Ramos (cell line): ENCODE measurements around the gene NHERF2.

Source experiments
- in situ Hi-C: fragments of 300-500 bp; cut with MboI; formaldehyde crosslinking; loops from one replicate; pipeline ENCODE4 v1.14.3; 2022; ENCODE audit warnings: low sequenced_read_pairs; ENCODE audit not compliant: unreplicated experiment

NHERF2 gene

DNA sequence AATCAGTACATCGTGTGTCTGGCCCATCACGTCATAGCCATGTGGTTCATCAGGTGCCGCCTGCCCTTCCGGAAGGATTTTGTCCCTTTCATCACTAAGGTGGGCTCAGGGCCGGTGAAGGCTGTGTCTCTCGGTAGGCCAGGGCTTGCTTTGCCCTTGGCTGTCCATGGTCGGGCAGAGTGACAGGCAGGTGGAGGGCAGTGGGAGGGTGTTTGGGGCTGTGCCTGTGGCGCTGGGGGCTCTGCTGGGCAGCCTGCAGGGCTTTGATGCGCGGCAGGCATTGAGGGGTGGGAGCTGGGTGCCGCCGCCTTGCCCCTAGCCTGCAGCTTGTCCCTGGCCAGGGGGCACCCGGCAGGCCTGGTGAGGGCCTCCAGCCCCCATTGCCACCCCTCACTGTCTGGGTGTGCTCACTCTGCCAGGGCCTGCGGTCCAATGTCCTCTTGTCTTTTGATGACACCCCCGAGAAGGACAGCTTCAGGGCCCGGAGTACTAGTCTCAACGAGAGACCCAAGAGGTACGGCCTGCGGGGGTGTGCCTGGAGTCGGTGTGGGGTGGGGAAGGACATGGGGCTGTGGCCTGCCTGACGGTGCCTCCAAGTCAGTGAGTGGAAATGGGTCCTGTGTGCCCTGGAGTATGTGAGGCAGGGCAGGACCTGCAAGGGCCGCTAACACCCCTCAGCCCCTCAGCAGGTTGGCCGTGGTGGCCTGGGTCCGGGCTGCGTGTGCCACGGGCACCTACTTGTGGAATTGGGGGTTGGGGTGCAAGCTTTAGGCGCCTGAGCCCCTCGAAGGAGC, 49.6 kb downstream of the NHERF2 start:
- in situ Hi-C loops: no loop called here

DNA sequence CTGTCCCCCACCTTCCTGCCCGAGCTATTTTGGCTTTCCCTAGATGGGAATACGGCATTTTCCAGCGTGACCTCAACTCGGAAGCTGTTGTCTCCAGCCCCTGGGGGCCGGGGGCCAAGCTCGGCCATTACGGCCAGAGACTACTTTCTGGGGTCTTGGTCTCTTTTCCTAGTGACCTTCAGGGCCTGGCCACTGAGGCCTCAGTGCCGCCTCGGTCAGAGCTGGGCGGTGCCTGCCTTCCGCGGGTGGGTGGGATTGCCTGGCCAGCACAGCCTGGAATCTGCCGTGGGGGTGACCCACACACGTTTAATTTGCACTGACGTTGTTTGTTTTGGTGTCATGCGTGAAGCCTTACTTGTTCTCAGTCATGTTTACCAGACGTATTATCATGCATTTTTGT, 50.3 kb downstream of the NHERF2 start:
- in situ Hi-C loops: no loop called here

DNA sequence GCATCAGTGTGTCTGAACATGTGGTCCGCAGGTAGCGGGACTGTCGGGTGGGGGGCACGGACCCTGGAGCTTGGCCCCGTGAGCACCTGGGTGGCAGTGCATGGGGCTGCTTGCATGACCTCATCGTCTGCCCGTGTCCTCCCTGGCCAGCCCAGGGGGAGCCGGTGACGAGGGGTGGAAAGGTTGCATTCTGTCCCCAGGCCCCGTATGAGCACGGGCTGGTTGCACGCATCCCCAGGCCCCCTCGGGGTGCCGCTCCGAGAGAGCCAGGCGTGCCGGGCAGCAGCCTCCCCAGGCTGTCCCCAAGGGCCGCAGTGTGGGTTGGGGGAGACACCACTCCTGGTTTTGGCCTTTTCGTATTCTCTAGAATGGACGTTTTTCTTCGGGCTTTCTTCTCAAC, 51.0 kb downstream of the NHERF2 start:
- in situ Hi-C loops: no loop called here

DNA sequence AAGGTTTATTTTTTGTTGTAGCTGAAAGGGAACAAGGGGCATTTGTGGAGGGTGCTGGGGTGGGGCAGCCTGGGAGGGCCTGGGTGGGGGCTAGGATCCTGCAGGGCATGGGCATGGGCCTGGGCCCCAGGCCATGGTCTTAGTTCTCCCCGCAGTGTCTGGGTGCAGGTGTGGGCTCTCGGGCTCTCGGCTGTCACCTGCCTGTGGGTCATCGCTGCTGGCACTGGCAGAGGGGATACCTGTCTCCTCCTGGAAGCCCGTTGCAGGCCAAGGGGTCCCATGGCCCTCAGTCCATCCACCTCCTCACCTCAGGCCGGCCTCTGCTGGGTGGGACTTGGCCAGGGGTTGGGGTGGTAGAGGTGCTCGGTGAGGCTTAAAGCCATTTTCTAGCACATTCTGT, 51.4 kb downstream of the NHERF2 start:
- in situ Hi-C loops: no loop called here

DNA sequence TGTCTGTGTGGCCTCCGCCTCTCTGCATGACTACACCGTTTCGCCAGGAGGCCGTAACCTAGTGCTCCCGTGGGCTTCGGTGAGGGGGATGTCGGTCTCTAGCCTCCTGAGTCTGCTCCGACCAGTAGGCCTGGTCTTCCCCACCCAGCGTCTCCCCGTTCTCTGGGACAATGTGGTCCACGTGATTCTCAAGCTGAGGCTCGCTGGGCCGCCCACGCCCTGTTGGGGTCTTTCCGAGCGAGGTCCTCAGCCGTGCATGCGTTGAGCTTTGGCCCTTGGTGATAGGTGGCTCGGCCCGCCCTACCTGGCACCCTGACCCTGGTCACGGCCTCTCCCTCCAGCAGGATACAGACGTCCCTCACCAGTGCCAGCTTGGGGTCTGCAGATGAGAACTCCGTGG, 52.0 kb downstream of the NHERF2 start:
- in situ Hi-C loops: no loop called here

DNA sequence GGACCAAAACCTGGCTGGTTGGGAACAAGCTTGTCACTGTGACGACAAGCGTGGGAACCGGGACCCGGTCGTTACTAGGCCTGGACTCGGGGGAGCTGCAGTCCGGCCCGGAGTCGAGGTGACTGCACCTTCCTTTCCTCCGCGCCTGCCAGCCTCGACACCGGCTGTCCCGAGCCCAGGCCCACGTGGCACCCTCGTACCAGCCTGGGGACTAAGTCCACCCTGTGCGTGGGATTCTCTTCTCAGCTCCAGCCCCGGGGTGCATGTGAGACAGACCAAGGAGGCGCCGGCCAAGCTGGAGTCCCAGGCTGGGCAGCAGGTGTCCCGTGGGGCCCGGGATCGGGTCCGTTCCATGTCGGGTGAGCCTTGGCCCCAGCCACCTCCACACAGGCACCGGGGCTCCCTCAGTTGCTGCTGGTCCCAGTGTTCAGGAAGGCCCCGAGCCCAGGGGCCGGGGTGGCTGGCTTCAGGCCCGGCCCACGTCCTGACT, 52.7 kb downstream of the NHERF2 start:
- in situ Hi-C loops: no loop called here

DNA sequence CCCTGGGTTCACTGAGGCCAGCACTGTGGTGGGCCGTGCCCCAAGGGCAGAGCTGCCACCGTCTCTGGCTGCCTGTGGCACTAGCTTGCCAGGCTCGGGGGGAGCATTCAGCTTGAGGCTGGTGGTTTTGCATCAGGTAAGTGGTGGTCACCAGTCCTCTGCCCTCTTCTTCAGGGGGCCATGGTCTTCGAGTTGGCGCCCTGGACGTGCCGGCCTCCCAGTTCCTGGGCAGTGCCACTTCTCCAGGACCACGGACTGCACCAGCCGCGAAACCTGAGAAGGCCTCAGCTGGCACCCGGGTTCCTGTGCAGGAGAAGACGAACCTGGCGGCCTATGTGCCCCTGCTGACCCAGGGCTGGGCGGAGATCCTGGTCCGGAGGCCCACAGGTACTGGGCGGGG, 53.3 kb downstream of the NHERF2 start:
- in situ Hi-C loops: loop anchor here (10.0 kb wide), 1 partner anchor 65 kb away; the partner anchor contains the start of gene RAB26

DNA sequence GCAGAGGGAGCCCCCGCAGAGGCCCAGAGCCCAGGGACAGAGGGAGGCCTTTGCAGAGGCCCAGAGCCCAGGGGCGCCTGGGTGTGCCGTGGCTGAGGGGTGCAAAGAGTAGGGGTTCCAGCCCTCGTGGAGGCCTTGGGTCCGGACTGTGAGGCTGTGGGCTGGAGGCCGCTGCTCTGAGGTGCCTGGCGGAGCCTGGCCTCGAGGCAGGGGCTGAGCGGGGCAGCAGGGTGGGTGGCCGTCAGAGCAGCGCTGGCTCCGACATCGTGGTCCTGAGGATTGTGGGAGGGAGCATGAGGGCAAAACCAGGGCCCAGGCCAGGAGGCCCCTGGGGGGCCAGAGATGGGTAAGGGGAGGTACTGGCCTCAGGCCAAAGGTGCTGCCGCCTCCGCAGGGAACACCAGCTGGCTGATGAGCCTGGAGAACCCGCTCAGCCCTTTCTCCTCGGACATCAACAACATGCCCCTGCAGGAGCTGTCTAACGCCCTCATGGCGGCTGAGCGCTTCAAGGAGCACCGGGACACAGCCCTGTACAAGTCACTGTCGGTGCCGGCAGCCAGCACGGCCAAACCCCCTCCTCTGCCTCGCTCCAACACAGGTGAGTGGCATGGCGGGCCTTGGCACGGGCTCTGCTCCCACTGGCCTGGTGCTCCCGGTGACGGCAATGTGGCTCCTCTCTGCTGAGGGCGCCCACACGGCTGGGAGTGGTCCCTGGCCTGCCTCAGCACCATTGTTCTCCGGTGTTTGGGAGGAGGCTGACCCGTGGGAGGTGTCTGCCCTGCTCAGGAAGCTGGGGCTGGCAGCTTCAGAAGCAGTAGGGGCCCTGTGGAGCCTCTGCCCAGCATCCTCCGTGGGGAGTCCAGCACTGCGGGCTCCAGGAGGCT, 54.7 kb downstream of the NHERF2 start:
- in situ Hi-C loops: loop anchor here (10.0 kb wide), 1 partner anchor 63 kb away; the partner anchor contains the start of gene RAB26

DNA sequence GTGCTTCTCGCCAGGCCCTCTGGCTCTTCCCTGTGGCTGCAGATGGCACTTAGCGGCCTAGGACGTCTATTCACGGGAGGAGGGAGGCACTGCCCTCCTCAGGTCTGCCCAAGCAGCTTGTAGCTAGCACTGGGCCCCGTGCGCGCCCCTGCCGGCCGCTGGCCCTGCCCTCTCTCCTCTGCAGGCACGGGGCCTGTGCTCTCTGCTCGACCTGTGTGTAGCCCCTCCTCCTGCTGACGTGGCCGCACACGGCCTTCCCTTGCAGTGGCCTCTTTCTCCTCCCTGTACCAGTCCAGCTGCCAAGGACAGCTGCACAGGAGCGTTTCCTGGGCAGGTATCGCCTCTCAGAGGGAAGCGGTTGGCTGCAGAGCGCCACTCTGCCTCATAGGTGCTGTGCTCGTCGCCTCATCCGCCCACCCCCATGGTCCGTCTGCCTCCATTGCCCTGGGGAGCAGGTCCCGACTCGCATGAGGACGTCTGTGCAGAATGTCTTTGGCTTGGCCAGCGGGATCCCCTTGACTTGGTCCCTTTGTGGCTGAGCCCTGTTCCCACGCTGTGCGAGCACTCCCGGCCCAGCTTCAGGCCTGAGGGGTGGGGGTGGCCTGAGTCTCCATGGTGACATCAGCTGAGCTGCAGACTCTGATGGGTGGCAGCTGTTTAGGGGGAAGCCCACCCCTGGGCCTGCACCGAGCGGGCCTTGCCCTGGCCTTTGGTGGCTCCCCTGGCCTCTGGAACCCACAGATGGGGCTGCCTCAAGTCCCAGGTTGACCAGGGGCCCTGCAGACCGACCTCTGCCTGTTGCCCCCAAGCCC, 55.7 kb downstream of the NHERF2 start:
- in situ Hi-C loops: loop anchor here (10.0 kb wide), 1 partner anchor 62 kb away; the partner anchor contains the start of gene RAB26

DNA sequence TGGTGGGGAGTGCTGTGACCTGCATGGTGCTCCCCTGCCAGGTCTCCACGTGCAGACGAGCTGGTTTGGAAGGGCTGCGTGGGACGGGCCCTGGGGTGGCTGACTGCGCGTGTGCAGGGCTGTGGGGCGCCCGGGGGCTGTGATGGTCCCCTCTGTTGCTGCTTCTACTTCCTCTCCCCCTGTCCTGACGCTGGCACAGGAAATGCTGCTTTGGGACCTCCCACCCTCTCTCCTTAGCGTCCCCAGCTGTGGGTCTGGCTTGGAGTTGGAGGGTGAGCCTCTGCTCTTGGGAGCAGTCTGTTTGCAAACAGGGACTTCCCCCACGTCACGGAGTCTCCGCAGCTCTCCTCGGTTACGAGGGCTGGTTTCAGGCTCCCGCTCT, 56.3 kb downstream of the NHERF2 start:
- in situ Hi-C loops: loop anchor here (10.0 kb wide), 1 partner anchor 62 kb away; the partner anchor contains the start of gene RAB26

DNA sequence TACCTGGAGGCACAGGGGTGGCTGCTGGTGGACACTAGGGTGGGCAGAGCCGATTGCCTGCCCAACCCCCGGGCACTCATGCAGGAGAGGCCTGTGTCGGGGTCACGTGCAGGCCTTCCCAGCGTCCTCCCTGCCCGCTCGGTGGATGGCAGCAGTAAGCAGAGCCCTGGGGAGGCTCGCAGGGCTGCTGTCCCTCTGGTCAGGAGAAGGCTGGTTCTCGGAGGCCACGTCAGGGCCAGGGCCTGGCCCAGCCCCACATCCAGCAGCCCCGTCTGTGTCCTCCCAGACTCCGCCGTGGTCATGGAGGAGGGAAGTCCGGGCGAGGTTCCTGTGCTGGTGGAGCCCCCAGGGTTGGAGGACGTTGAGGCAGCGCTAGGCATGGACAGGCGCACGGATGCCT, 56.7 kb downstream of the NHERF2 start:
- in situ Hi-C loops: loop anchor here (10.0 kb wide), 1 partner anchor 61 kb away; the partner anchor contains the start of gene RAB26

DNA sequence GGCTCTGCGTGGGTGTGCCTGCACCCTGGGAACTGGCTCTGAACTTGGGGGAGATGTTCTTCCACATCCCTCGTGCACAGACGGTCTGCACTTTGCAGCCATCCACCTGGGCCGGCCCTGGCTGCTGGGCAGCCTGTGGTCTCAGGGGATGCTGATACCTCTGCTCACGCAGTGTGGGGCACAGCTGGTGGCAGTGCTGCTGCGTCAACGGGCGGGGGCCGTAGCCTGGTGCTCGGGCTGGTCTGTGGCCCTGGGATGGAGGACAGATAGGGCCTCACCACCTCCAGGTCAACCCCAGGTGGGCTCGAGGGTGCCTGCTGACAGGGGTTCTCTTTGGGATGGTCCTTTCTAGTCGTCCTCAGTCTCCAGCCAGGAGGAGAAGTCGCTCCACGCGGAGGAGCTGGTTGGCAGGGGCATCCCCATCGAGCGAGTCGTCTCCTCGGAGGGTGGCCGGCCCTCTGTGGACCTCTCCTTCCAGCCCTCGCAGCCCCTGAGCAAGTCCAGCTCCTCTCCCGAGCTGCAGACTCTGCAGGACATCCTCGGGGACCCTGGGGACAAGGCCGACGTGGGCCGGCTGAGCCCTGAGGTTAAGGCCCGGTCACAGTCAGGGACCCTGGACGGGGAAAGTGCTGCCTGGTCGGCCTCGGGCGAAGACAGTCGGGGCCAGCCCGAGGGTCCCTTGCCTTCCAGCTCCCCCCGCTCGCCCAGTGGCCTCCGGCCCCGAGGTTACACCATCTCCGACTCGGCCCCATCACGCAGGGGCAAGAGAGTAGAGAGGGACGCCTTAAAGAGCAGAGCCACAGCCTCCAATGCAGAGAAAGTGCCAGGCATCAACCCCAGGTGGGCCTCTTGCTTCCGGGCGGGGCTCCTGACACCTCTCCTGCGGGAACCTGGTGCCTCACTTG, 57.4 kb downstream of the NHERF2 start:
- in situ Hi-C loops: loop anchor here (10.0 kb wide), 1 partner anchor 61 kb away; the partner anchor contains the start of gene RAB26

DNA sequence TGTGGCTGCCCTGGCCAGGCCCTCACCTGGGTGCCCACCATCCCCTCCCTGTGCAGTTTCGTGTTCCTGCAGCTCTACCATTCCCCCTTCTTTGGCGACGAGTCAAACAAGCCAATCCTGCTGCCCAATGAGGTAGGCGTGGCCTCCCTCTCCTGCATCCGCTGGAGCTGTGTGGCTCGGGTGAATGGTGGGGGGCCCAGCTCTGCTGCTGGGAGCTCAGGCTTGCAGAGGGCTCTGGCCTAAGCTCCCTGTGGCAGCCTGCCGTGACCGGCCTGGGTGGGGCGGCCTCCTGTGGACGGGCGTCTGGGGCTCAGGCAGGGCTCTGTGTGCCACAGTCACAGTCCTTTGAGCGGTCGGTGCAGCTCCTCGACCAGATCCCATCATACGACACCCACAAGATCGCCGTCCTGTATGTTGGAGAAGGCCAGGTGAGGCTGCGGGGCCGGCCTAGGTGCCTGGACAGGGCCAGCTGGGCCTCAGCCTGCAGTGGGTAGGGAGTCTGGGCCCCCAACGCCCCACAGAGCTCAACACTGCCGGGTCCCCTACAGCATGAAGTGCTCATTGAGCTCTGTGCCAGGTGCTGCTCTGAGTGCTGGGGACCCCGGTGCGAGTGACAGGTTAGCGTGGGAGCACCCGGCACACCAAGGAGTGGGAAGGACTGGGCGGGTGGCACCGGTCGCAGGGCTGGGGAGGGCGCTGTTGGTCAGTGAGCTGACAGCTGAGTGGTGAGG, 58.4 kb downstream of the NHERF2 start:
- in situ Hi-C loops: loop anchor here (10.0 kb wide), 1 partner anchor 60 kb away; the partner anchor contains the start of gene RAB26

DNA sequence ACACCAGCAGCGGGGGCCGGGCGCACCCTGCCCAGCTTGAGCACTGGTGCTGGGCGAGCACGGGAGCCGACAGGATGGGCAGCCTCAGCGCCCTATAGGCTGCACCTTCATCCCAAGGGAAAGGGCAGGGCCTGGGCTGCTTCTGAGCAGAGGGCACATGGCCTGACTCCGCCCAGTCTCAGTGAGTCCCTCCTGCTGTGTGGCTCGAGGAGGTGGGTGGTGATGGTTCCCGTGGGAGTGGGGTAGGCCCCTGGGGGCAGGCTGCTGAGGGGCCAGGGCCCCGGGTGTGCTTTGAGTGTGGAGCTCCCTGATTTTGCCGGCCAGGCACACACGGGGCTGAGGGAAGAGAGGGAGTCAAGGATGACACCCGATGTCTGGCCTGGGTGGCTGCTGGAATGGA, 59.0 kb downstream of the NHERF2 start:
- in situ Hi-C loops: loop anchor here (10.0 kb wide), 1 partner anchor 59 kb away; the partner anchor contains the start of gene RAB26

DNA sequence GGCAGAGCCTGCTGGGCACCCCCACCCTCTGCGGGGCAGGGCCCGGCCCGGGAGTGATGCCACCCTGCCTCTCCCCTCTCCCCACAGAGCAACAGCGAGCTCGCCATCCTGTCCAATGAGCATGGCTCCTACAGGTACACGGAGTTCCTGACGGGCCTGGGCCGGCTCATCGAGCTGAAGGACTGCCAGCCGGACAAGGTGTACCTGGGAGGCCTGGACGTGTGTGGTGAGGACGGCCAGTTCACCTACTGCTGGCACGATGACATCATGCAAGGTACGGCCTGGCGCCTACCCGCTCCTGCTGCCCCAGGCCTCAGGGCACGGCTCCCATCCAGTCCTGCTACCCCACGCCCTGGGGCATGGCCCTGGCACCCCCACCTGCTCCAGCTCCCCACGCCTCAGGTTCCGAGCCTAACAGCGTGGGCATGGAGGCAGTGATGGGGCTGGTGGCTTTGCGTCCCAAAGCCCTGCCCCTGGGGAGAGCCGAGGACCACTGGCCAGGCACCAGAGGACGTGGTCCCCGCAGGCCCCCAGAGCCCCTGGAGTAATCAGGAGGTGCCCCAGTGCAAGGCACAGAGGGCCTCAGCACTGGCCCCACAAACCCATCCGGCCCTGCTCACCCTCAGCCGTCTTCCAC, 59.5 kb downstream of the NHERF2 start:
- in situ Hi-C loops: loop anchor here (10.0 kb wide), 1 partner anchor 59 kb away; the partner anchor contains the start of gene RAB26

DNA sequence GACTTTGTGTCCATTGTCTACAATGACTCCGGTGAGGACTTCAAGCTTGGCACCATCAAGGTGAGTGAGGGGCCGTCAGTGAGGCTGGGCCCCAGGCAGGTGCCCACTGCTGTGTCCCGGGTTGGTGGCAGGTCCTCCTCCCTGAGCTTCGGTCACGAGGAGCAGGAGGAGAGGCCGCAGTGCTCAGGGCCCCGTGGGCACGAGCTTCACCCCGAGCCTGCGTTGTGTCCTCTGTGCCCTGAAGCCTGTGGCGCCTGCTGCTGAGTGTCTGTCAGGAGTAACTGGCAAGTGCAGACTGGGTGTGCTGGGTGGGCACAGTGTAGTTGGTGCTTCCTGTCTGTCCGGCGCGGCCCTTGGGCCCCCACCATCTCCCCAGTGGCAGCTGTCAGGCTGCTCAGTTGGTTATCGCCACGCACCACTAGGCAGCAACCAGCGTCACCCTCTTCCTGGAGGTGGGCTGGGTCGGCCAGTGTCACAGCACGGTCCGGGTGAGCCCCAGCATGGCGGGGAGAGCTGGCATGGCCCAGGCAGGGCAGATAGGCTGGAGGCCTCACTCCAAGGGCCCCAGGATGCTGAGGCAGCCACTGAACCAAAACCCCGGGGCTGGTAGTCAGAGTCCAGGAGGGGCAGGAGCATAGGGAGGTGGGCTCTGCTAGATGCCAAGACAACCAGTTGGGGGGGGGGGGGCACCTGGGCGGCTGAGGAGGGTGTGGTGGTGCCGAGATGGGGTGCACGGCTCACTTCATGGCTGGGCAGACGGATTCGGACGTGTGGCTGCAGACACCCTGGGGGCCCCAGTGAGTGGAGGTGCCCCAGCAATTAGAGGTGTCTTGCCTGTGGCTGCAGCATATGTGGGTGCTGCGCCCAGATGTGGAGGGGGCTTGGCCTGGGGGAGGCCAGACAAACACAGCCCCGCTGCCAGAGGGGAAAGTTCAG, 60.4 kb downstream of the NHERF2 start:
- in situ Hi-C loops: loop anchor here (10.0 kb wide), 1 partner anchor 58 kb away; the partner anchor contains the start of gene RAB26
